CD4-positive, alpha-beta T cell treated with Interferon gamma for 1 hour (primary cell): ENCODE measurements around the gene CEP55.

ENCODE experiments used
- DNase-seq: peaks from one replicate; pipeline ENCODE4 v3.0.0-alpha.2; 2020

The CEP55 gene

GRCh38 chr10:93471110-93471651, 25.2 kb upstream of the CEP55 start:
- DNase-seq = no peak

- DNase-seq = no peak
These were observed 23.3 kb upstream of the CEP55 start for GRCh38 chr10:93473161-93473560.

- no peak for DNase-seq
These were observed 22.5 kb upstream of the CEP55 start for GRCh38 chr10:93473804-93474472.

- DNase-seq = no peak
These were observed 21.2 kb upstream of the CEP55 start for GRCh38 chr10:93475227-93475626.

GRCh38 chr10:93475871-93476270, 20.5 kb upstream of the CEP55 start:
- DNase-seq = no peak

GRCh38 chr10:93476756-93477155, 19.7 kb upstream of the CEP55 start:
- DNase-seq = no peak

- DNase-seq = no peak
These were observed 17.5 kb upstream of the CEP55 start for GRCh38 chr10:93478873-93479272.

- DNase-seq = no peak
These were observed 14.7 kb upstream of the CEP55 start for GRCh38 chr10:93481637-93482144.

- DNase-seq = peak; percentile 50
These were observed 14.1 kb upstream of the CEP55 start, which contains the start of gene MYOF for GRCh38 chr10:93482145-93482834. TSS of gene MYOF (minus strand) at chr10:93482334. CDS start at chr10:93482194, 140 bp downstream.

GRCh38 chr10:93485690-93486089, 10.7 kb upstream of the CEP55 start:
- DNase-seq = no peak

GRCh38 chr10:93488956-93489528, 7.4 kb upstream of the CEP55 start:
- DNase-seq = no peak

- DNase-seq = no peak
These were observed 4.8 kb upstream of the CEP55 start for GRCh38 chr10:93491602-93492121.

GRCh38 chr10:93493162-93493561, 3.2 kb upstream of the CEP55 start:
- DNase-seq = no peak

- no peak for DNase-seq
These were observed 1.9 kb upstream of the CEP55 start for GRCh38 chr10:93494494-93494893.

- DNase-seq = no peak
These were observed 624 bp upstream of the CEP55 start for GRCh38 chr10:93495654-93496321.

- DNase-seq = no peak
These were observed 1.8 kb downstream of the CEP55 start for GRCh38 chr10:93498166-93498565.

- DNase-seq = no peak
These were observed 5.2 kb downstream of the CEP55 start for GRCh38 chr10:93501650-93502049.

GRCh38 chr10:93503075-93503474, 6.7 kb downstream of the CEP55 start:
- no peak for DNase-seq

- no peak for DNase-seq
These were observed 8.7 kb downstream of the CEP55 start for GRCh38 chr10:93505075-93505474.

GRCh38 chr10:93509816-93510215, 13.4 kb downstream of the CEP55 start:
- no peak for DNase-seq

GRCh38 chr10:93512565-93512964, 16.2 kb downstream of the CEP55 start:
- DNase-seq = no peak

GRCh38 chr10:93513091-93513490, 16.7 kb downstream of the CEP55 start:
- no peak for DNase-seq

GRCh38 chr10:93514521-93514920, 18.1 kb downstream of the CEP55 start:
- DNase-seq = no peak
